Measurements from ENCODE around the gene FCRL3.

Gene FCRL3

GRCh38 chr1:157682710-157683437 is 17.7 kb downstream of the FCRL3 start:
- no peak for DNase-seq (ENCODE audit: low read depth in 3 of 3)

GRCh38 chr1:157678721-157679120 is 21.8 kb downstream of the FCRL3 start:
- DNase-seq (ENCODE audit: low read depth in 3 of 3), result no peak

GRCh38 chr1:157673008-157673407 is 27.6 kb downstream of the FCRL3 start:
- DNase-seq (ENCODE audit: low read depth in 3 of 3), result no peak

GRCh38 chr1:157671895-157672294 is 28.7 kb downstream of the FCRL3 start:
- no peak for DNase-seq (ENCODE audit: low read depth in 3 of 3)

GRCh38 chr1:157659576-157660247 is 40.9 kb downstream of the FCRL3 start:
- no peak for DNase-seq (ENCODE audit: low read depth in 3 of 3)

- no peak for DNase-seq (ENCODE audit: low read depth in 3 of 3)
Measured at GRCh38 chr1:157658571-157658970, 42.0 kb downstream of the FCRL3 start.

GRCh38 chr1:157653494-157653873 is 47.1 kb downstream of the FCRL3 start:
- no peak for DNase-seq (ENCODE audit: low read depth in 3 of 3)

GRCh38 chr1:157652859-157653493 is 47.6 kb downstream of the FCRL3 start:
- no peak for DNase-seq (ENCODE audit: low read depth in 3 of 3)

- no peak for DNase-seq (ENCODE audit: low read depth in 3 of 3)
Measured at GRCh38 chr1:157648317-157648716, 52.3 kb downstream of the FCRL3 start.

GRCh38 chr1:157646144-157646543 is 54.4 kb downstream of the FCRL3 start:
- no peak for DNase-seq (ENCODE audit: low read depth in 3 of 3)

GRCh38 chr1:157641177-157641576 is 59.4 kb downstream of the FCRL3 start:
- no peak for DNase-seq (ENCODE audit: low read depth in 3 of 3)

GRCh38 chr1:157639800-157640199 is 60.8 kb downstream of the FCRL3 start:
- no peak for DNase-seq (ENCODE audit: low read depth in 3 of 3)

- DNase-seq (ENCODE audit: low read depth in 3 of 3), result no peak
Measured at GRCh38 chr1:157628773-157629172, 71.8 kb downstream of the FCRL3 start.
